Lung (tissue), 12 donors: ENCODE results near the gene SLC6A12. TPM values are rescaled to one million over a fixed set of nuclear protein-coding genes. Genes with fewer than 3 reads are reported as not detected.

Experiments
- ATAC-seq: fragments of 200-7000 bp; cut with Tn5 transposase; one replicate; pipeline ENCODE4 v1.9.1; 2020; ENCODE audit warnings: moderate number of reproducible peaks; ENCODE audit not compliant: insufficient read depth, low FRiP score
- DNase-seq, 3 donors: peaks; one replicate each; pipeline ENCODE4 v3.0.0-alpha.2; 2013 to 2017
- H3K27ac ChIP-seq, 2 donors: one replicate each; pipeline ENCODE4 v1.5.1; 2013; ENCODE audit warnings: mild to moderate bottlenecking in 2 of 2, moderate library complexity in 2 of 2, control low read depth in 1 of 2, inconsistent platforms in 1 of 2, low read depth in 1 of 2, low read length in 1 of 2
- H3K27me3 ChIP-seq, 3 donors: one replicate each; pipeline ENCODE4 v1.5.1; 2013; ENCODE audit warnings: low read length in 2 of 3; ENCODE audit not compliant: control insufficient read depth in 3 of 3, insufficient read depth in 3 of 3
- H3K36me3 ChIP-seq, 4 donors: one replicate each; pipeline ENCODE4 v1.5.1; 2013; ENCODE audit warnings: low read length in 4 of 4, mild to moderate bottlenecking in 1 of 4, moderate library complexity in 1 of 4; ENCODE audit not compliant: control insufficient read depth in 4 of 4, insufficient read depth in 4 of 4
- H3K4me1 ChIP-seq, 5 donors: one replicate each; pipeline ENCODE4 v1.5.1; 2013; ENCODE audit warnings: low read length in 5 of 5, mild to moderate bottlenecking in 2 of 5, moderate library complexity in 1 of 5; ENCODE audit not compliant: control insufficient read depth in 5 of 5, insufficient read depth in 5 of 5
- H3K4me3 ChIP-seq: one replicate; pipeline ENCODE4 v1.5.1; 2013; ENCODE audit warnings: mild to moderate bottlenecking, control low read depth, moderate library complexity
- H3K9ac ChIP-seq, 2 donors: one replicate each; pipeline ENCODE4 v1.5.1; 2013; ENCODE audit warnings: low read length in 2 of 2, control low read depth in 1 of 2; ENCODE audit not compliant: insufficient read depth in 1 of 2
- H3K9me3 ChIP-seq, 4 donors: one replicate each; pipeline ENCODE4 v1.5.1; 2013; ENCODE audit warnings: low read length in 3 of 4, mild to moderate bottlenecking in 1 of 4, moderate library complexity in 1 of 4; ENCODE audit not compliant: control insufficient read depth in 4 of 4, insufficient read depth in 3 of 4
- WGBS, 2 donors: extraction: QIAGEN DNeasy Blood & Tissue Kit; methylation state at CpG; one replicate each; pipeline ENCODE4 v1.1.7; 2013; 5-methylcytosine and 5-hydroxymethylcytosine counted together
- polyA plus RNA-seq, 2 donors: library from polyadenylated mRNA; stranded (reverse); fragments of 200-250 nt; gene quantifications; one replicate each; pipeline ENCODE4 v1.2.1, GENCODE V29; 2013
- total RNA-seq, 2 donors: library from RNA; depleted of rRNA in 1 of 2; stranded (reverse); fragments of >200 nt in 1 of 2; gene quantifications; one replicate each; pipeline ENCODE4 v1.2.1, GENCODE V29; 2014 to 2021
- TF ChIP-seq, protein P1 (sequence below): IDR thresholded peaks from 2 replicates; pipeline ENCODE4 v1.5.1; 2012; ENCODE audit warnings: mild to moderate bottlenecking; ENCODE audit errors: control extremely low read depth, extremely low read depth
- donor health status: control.
- donor health status: control.
- donor health status: Bipolar disorder and iron deficiency.
- donor health status: healthy.
- donor health status: DM: yes; HTN: yes; CAD: no.

The SLC6A12 gene
- total and polyA plus RNA-seq, 4 donors: 1.7 to 4.5 (median 3.1) TPM

DNA sequence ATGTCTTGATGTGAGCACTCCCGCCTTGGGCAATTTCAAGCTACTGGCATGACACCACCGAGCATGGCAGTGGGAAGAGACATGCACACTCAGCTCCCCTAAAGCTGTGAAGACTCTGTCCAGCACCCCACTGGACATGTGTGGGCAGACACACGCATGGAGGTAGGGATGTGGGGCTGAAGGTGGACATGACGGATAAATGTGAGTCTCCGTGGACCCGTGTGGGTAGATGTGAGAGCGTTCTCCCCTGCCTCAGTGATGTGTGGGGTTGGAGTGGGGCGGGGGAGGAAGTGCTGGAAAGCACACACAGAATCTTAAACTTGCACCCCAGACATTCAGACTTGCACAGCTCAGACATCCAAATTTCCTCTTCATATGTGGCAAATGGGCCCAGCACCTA is 12.6 kb downstream of the SLC6A12 start:
- no peak overlapping the region for H3K9ac ChIP-seq
- peaks cover 0 to 3% (median 0%) of the 10 kb centered on the region in 4 donors for H3K9me3 ChIP-seq
- peaks cover 0 to 8% (median 6%) of the 10 kb centered on the region in 5 donors for H3K4me1 ChIP-seq
- H3K36me3 ChIP-seq: no peaks in the 10 kb centered on the region
- 82 to 84% methylated on average over 8 of the region's 8 CpGs for WGBS, 2 donors
- H3K27ac ChIP-seq: no peak overlapping the region
- no peak overlapping the region for H3K4me3 ChIP-seq
- DNase-seq: no peak
- no peak for ATAC-seq
- TF ChIP-seq, protein P1, sequence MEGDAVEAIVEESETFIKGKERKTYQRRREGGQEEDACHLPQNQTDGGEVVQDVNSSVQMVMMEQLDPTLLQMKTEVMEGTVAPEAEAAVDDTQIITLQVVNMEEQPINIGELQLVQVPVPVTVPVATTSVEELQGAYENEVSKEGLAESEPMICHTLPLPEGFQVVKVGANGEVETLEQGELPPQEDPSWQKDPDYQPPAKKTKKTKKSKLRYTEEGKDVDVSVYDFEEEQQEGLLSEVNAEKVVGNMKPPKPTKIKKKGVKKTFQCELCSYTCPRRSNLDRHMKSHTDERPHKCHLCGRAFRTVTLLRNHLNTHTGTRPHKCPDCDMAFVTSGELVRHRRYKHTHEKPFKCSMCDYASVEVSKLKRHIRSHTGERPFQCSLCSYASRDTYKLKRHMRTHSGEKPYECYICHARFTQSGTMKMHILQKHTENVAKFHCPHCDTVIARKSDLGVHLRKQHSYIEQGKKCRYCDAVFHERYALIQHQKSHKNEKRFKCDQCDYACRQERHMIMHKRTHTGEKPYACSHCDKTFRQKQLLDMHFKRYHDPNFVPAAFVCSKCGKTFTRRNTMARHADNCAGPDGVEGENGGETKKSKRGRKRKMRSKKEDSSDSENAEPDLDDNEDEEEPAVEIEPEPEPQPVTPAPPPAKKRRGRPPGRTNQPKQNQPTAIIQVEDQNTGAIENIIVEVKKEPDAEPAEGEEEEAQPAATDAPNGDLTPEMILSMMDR: no peak
- H3K27me3 ChIP-seq: peaks cover 0 to 3% (median 2%) of the 10 kb centered on the region in 3 donors

- Histone ChIP-seq H3K9ac (no peak overlapping the region), H3K36me3 (no peaks in the 10 kb centered on the region), H3K27me3 (peaks cover 0 to 3% (median 2%) of the 10 kb centered on the region in 3 donors), H3K9me3 (no peaks in the 10 kb centered on the region), H3K27ac (no peak overlapping the region), H3K4me1 (peaks cover 0 to 13% (median 2%) of the 10 kb centered on the region in 5 donors), H3K4me3 (no peak overlapping the region)
- 58 to 73% methylated on average over 9 of the region's 9 CpGs for WGBS, 2 donors
- TF ChIP-seq, protein P1: no peak
- DNase-seq (no peak), ATAC-seq (no peak)
Measured at GRCh38 chr12:198705-199104, 15.3 kb downstream of the SLC6A12 start.

DNA sequence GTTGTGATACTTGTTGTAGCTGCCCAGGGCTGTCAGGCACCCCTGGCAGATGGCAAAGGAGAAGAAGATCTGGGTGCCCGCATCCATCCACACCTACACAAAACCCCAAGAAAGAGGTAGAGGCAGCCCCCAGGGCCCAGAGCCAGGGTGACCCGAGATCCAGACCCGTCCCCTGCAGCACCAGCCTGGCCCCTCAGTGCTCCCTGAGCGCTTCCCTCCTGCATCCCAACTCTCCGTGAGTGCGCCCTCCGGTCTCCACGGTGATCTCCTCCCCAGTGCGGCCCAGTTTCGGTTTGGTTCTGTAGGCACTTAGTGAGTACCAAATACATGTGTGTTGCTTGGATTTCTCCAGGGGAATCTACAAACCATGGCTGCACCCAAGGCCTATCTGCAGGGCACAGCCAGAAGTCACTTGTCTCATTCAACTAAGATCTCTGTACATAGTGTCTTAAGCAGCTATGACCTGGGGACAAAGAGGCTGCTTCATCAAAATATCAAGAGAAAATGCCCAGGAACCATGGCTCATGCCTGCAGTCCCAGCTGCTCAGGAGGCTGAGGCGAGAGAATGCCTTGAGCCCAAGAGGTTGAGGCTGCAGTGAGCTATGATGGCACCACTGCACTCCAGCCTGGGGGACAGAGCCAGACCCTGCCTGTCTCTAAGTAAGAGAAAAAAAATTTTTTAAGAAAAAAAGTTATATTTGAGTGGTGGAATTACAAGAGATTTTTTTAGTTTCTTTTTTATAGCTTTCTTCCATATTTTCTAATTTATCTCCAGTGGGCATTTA is 15.9 kb downstream of the SLC6A12 start:
- ATAC-seq: no peak
- H3K4me3 ChIP-seq: no peak overlapping the region
- H3K9me3 ChIP-seq: no peaks in the 10 kb centered on the region
- no peak overlapping the region for H3K27ac ChIP-seq
- TF ChIP-seq, protein P1: no peak
- DNase-seq: no peak
- peaks cover 0 to 16% (median 2%) of the 10 kb centered on the region in 5 donors for H3K4me1 ChIP-seq
- no peaks in the 10 kb centered on the region for H3K36me3 ChIP-seq
- WGBS, 2 donors: 91 to 96% methylated on average over 11 of the region's 11 CpGs
- H3K9ac ChIP-seq: no peak overlapping the region
- peaks cover 0 to 3% (median 2%) of the 10 kb centered on the region in 3 donors for H3K27me3 ChIP-seq
